ENCODE results near the gene BARHL1. TPM values are rescaled to one million over a fixed set of nuclear protein-coding genes. Genes with fewer than 3 reads are reported as not detected.

The BARHL1 gene
- total and polyA plus RNA-seq, 2 of the 4 experiments (the other 2 are of a cell fraction), result not detected

DNA sequence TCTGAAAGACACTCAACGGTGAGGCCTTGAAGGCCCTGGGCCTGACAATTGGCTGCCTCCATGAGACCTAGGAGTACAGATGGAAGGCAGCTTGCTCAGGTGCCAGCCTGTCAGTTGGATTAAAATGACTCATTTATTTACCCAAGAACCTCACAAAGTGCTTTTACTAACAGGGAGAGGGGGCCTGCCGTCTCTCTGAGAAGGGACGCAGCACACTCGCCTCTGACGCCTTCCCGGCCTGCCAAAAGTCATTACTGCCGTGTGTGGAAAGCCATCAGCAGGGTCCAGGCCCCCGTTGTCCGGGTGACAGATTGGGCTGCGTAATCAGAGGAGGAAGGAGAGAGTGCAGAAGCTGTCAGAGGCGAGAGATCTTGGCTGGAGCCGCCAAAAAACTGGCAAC, 54.9 kb downstream of the BARHL1 start:
- dilution Hi-C loops (cut with HindIII; ENCODE audit: low sequenced_read_pairs, unreplicated experiment), result no loop called here
- H3K9ac ChIP-seq (ENCODE audit: low read depth, low read length), result no peak overlapping the region
- H3K4me1 ChIP-seq (ENCODE audit: control insufficient read depth, insufficient read depth, low read length), result peaks cover 5% of the 10 kb centered on the region
- H2AK5ac ChIP-seq (ENCODE audit: low read depth, low read length), result no peak overlapping the region
- no peak overlapping the region for H3K18ac ChIP-seq (ENCODE audit: low read depth, low read length)
- H2BK5ac ChIP-seq (ENCODE audit: low read depth, low read length, poor library complexity, severe bottlenecking), result no peak overlapping the region
- peaks cover 30% of the 10 kb centered on the region for H3K36me3 ChIP-seq (ENCODE audit: control insufficient read depth, insufficient read depth, low read length)
- H3K4me2 ChIP-seq (ENCODE audit: low read depth, low read length), result no peak overlapping the region
- TF ChIP-seq MAFK (IDR thresholded peaks at IDR 0.05; ENCODE audit: low read depth, low read length) (no peak), BHLHE40 (IDR thresholded peaks at IDR 0.05; ENCODE audit: low read depth, low read length) (no peak), RAD21 (IDR thresholded peaks at IDR 0.05; ENCODE audit: low read length) (no peak), POLR2A (IDR thresholded peaks at IDR 0.05; ENCODE audit: low read depth, low read length) (no peak), RFX5 (IDR thresholded peaks at IDR 0.05; ENCODE audit: low read depth, low read length) (no peak), MAZ (IDR thresholded peaks at IDR 0.05; ENCODE audit: borderline replicate concordance, low read depth, low read length) (no peak), CEBPB (IDR thresholded peaks at IDR 0.05; ENCODE audit: low read depth, low read length) (no peak), MXI1 (IDR thresholded peaks at IDR 0.05; ENCODE audit: borderline replicate concordance, low read depth, low read length) (no peak), RCOR1 (IDR thresholded peaks at IDR 0.05; ENCODE audit: insufficient replicate concordance, low read length) (no peak), FOS (IDR thresholded peaks at IDR 0.05; ENCODE audit: low read depth, low read length) (no peak), SMC3 (IDR thresholded peaks at IDR 0.05; ENCODE audit: low read depth, low read length) (no peak)
- TF ChIP-seq, protein P1, sequence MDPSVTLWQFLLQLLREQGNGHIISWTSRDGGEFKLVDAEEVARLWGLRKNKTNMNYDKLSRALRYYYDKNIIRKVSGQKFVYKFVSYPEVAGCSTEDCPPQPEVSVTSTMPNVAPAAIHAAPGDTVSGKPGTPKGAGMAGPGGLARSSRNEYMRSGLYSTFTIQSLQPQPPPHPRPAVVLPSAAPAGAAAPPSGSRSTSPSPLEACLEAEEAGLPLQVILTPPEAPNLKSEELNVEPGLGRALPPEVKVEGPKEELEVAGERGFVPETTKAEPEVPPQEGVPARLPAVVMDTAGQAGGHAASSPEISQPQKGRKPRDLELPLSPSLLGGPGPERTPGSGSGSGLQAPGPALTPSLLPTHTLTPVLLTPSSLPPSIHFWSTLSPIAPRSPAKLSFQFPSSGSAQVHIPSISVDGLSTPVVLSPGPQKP (IDR thresholded peaks at IDR 0.05; ENCODE audit: borderline replicate concordance, low read depth, low read length), result no peak
- BruUV-seq (replicated peaks), result no TSS peak
- no peak overlapping the region for H3K27ac ChIP-seq (ENCODE audit: insufficient read depth, low read length)
- no peak overlapping the region for H4K8ac ChIP-seq (ENCODE audit: low read depth in 2 of 2, low read length in 2 of 2)
- H3K9me1 ChIP-seq (ENCODE audit: insufficient read depth, low read length), result 0 out of 2 replicates have a peak, but pooled peaks cover 2% of the 10 kb centered on the region
- H3K56ac ChIP-seq (ENCODE audit: extremely low read depth, insufficient read depth, low read length), result no peak overlapping the region
- no peak overlapping the region for H3K14ac ChIP-seq (replicated peaks; ENCODE audit: low read depth, low read length)
- intact Hi-C loops (cut with micrococcal nuclease), result no loop called here
- no peak overlapping the region for H3K4me3 ChIP-seq (ENCODE audit: insufficient read depth, low read depth, low read length)
- H2BK15ac ChIP-seq (ENCODE audit: low read depth, low read length), result no peak overlapping the region
- POLR2A ChIA-PET (ENCODE audit: unreplicated experiment), result no interaction called here
- in situ Hi-C loops (cut with MboI; ENCODE audit: low sequenced_read_pairs), result no loop called here
- no peak for ATAC-seq (ENCODE audit: low read depth)
- 0 out of 2 replicates have a peak, but pooled peaks cover 2% of the 10 kb centered on the region for H4K20me1 ChIP-seq (ENCODE audit: insufficient read depth, low read length)
- no peak overlapping the region for H2AK9ac ChIP-seq (replicated peaks; ENCODE audit: low read depth, low read length, poor library complexity)
- WGBS, 2 experiments (ENCODE audit: extremely low coverage in 2 of 2, insufficient read length in 1 of 2), result 86% methylated on average over 5 of the region's 12 CpGs; no CpG with 5 or more reads in 1 of the 2 experiments
- CTCF ChIA-PET, result no interaction called here
- no peak overlapping the region for H2BK120ac ChIP-seq (ENCODE audit: low read depth, low read length)
- no peaks in the 10 kb centered on the region for H3K9me3 ChIP-seq (ENCODE audit: control insufficient read depth, insufficient read depth, low read length)
- no peak overlapping the region for H2AFZ ChIP-seq (replicated peaks; ENCODE audit: low read length, poor library complexity)
- no peaks in the 10 kb centered on the region for H3K79me1 ChIP-seq (ENCODE audit: low read depth in 1 of 2, low read length in 2 of 2)
- no peaks in the 10 kb centered on the region for H3K27me3 ChIP-seq (ENCODE audit: control insufficient read depth, insufficient read depth, low read length)
- DNase-seq, result no peak
- no peak overlapping the region for H4K91ac ChIP-seq (ENCODE audit: insufficient read depth, low read depth, low read length)
- no peak overlapping the region for H3K23ac ChIP-seq (ENCODE audit: low read depth, low read length)
- no peak overlapping the region for H2BK20ac ChIP-seq (ENCODE audit: low read depth, low read length)
- H4K5ac ChIP-seq (ENCODE audit: low read depth, low read length), result no peak overlapping the region
- H3K4ac ChIP-seq (ENCODE audit: low read depth, low read length), result no peak overlapping the region

Data from IMR-90 (cell line).